Adipocyte (in vitro differentiated cells): ENCODE data around the gene USB1.
"Not testable (repeated sequence)": the region's sequence is repeated elsewhere in the genome, so short reads cannot be mapped to it uniquely, and the experiment has no call there.

Experiments used
- DNase-seq: peaks from one replicate; pipeline ENCODE4 v3.0.0-alpha.2; 2015; ENCODE audit warnings: low read depth
- H3K27me3 ChIP-seq: replicated peaks from 2 replicates; pipeline ENCODE4 v1.7.0; 2013; ENCODE audit warnings: mild to moderate bottlenecking, low read length, moderate library complexity; ENCODE audit not compliant: control insufficient read depth, insufficient read depth
- H3K36me3 ChIP-seq: 2 replicates; pipeline ENCODE4 v1.7.0; 2013; ENCODE audit warnings: low read length, mild to moderate bottlenecking, moderate library complexity; ENCODE audit not compliant: control insufficient read depth, insufficient read depth, severe bottlenecking
- H3K4me1 ChIP-seq: 2 replicates; pipeline ENCODE4 v1.7.0; 2013; ENCODE audit warnings: mild to moderate bottlenecking, low read length, moderate library complexity; ENCODE audit not compliant: control insufficient read depth, insufficient read depth
- H3K4me3 ChIP-seq: 2 replicates; pipeline ENCODE4 v1.7.0; 2013; ENCODE audit warnings: mild to moderate bottlenecking, low read length, moderate library complexity
- H3K9ac ChIP-seq: 2 replicates; pipeline ENCODE4 v1.7.0; 2013; ENCODE audit warnings: mild to moderate bottlenecking, low read length, moderate library complexity
- H3K9me3 ChIP-seq: 2 replicates; pipeline ENCODE4 v1.7.0; 2013; ENCODE audit warnings: mild to moderate bottlenecking, low read length, moderate library complexity; ENCODE audit not compliant: control insufficient read depth

The USB1 gene

GRCh38 chr16:58004736-58005135, 3.5 kb downstream of the USB1 start:
- peaks cover 12% of the 10 kb centered on the region for H3K4me1 ChIP-seq
- H3K27me3 ChIP-seq, H3K9me3 ChIP-seq, H3K9ac ChIP-seq, H3K4me3 ChIP-seq, DNase-seq: not testable (repeated sequence)
- H3K36me3 ChIP-seq, result peaks cover 15% of the 10 kb centered on the region

- peaks cover 9% of the 10 kb centered on the region for H3K4me1 ChIP-seq
- H3K36me3 ChIP-seq, result peaks cover 40% of the 10 kb centered on the region
- H3K9me3 ChIP-seq, result no peaks in the 10 kb centered on the region
- no peak overlapping the region for H3K4me3 ChIP-seq
- H3K27me3 ChIP-seq, result no peaks in the 10 kb centered on the region
- no peak overlapping the region for H3K9ac ChIP-seq
- DNase-seq, result no peak
Measured at GRCh38 chr16:58009856-58010416, 8.7 kb downstream of the USB1 start.

- DNase-seq, result no peak
- Histone ChIP-seq H3K9me3 (no peaks in the 10 kb centered on the region), H3K9ac (no peak overlapping the region), H3K4me1 (peaks cover 8% of the 10 kb centered on the region), H3K4me3 (no peak overlapping the region), H3K36me3 (peaks cover 40% of the 10 kb centered on the region), H3K27me3 (no peaks in the 10 kb centered on the region)
Measured at GRCh38 chr16:58010886-58011285, 9.7 kb downstream of the USB1 start.

- Histone ChIP-seq H3K27me3 (no peaks in the 10 kb centered on the region), H3K36me3 (peaks cover 37% of the 10 kb centered on the region)
Measured at GRCh38 chr16:58011652-58012051, 10.4 kb downstream of the USB1 start.

GRCh38 chr16:58012481-58012880, 11.3 kb downstream of the USB1 start:
- Histone ChIP-seq H3K9ac (no peak overlapping the region), H3K27me3 (no peaks in the 10 kb centered on the region), H3K36me3 (peaks cover 35% of the 10 kb centered on the region), H3K4me1 (peaks cover 8% of the 10 kb centered on the region), H3K4me3 (no peak overlapping the region), H3K9me3 (no peaks in the 10 kb centered on the region)
- no peak for DNase-seq

More at GRCh38 chr16:58011652-58012051, 10.4 kb downstream of the USB1 start:
- peak; percentile 63 for DNase-seq
- H3K4me1 ChIP-seq, result peaks cover 8% of the 10 kb centered on the region
- H3K4me3 ChIP-seq, result no peak overlapping the region
- no peak overlapping the region for H3K9ac ChIP-seq
- no peaks in the 10 kb centered on the region for H3K9me3 ChIP-seq

GRCh38 chr16:58013201-58013956, 12.2 kb downstream of the USB1 start:
- DNase-seq, result no peak
- H3K9ac ChIP-seq, result no peak overlapping the region
- no peaks in the 10 kb centered on the region for H3K9me3 ChIP-seq
- H3K36me3 ChIP-seq, result peaks cover 35% of the 10 kb centered on the region
- H3K4me1 ChIP-seq, result peaks cover 8% of the 10 kb centered on the region
- H3K4me3 ChIP-seq, result no peak overlapping the region
- no peaks in the 10 kb centered on the region for H3K27me3 ChIP-seq

GRCh38 chr16:58016840-58017446, 15.7 kb downstream of the USB1 start:
- Histone ChIP-seq H3K36me3 (peaks cover 19% of the 10 kb centered on the region), H3K4me3 (no peak overlapping the region), H3K4me1 (peaks cover 16% of the 10 kb centered on the region), H3K9ac (no peak overlapping the region), H3K9me3 (no peaks in the 10 kb centered on the region), H3K27me3 (no peaks in the 10 kb centered on the region)
- no peak for DNase-seq

- no peak for DNase-seq
- peaks cover 6% of the 10 kb centered on the region for H3K36me3 ChIP-seq
Measured at GRCh38 chr16:58018803-58019202, 17.6 kb downstream of the USB1 start.

GRCh38 chr16:58019866-58020538, 18.8 kb downstream of the USB1 start:
- no peak overlapping the region for H3K4me3 ChIP-seq
- H3K36me3 ChIP-seq, result peaks cover 6% of the 10 kb centered on the region
- no peak overlapping the region for H3K9ac ChIP-seq
- no peak for DNase-seq
- no peaks in the 10 kb centered on the region for H3K27me3 ChIP-seq
- H3K9me3 ChIP-seq, result no peaks in the 10 kb centered on the region
- H3K4me1 ChIP-seq, result peaks cover 36% of the 10 kb centered on the region

More at GRCh38 chr16:58018803-58019202, 17.6 kb downstream of the USB1 start:
- Histone ChIP-seq H3K9ac (peak overlapping the region; percentile 35), H3K4me1 (peaks cover 29% of the 10 kb centered on the region), H3K9me3 (no peaks in the 10 kb centered on the region), H3K4me3 (no peak overlapping the region), H3K27me3 (no peaks in the 10 kb centered on the region)

- Histone ChIP-seq H3K36me3 (peaks cover 6% of the 10 kb centered on the region), H3K9ac (no peak overlapping the region), H3K4me1 (peaks cover 40% of the 10 kb centered on the region)
Measured at GRCh38 chr16:58020628-58021521, 19.7 kb downstream of the USB1 start.

More at GRCh38 chr16:58020628-58021521, 19.7 kb downstream of the USB1 start:
- Histone ChIP-seq H3K4me3 (no peak overlapping the region), H3K27me3 (no peaks in the 10 kb centered on the region), H3K9me3 (no peaks in the 10 kb centered on the region)
- DNase-seq, result peak; percentile 77
